Ovary (tissue), 3 donors: ENCODE measurements around the gene FBXL7.

ENCODE experiments used
- CTCF ChIP-seq, 3 donors: fragments of 450-650 bp in 2 of 3; fragments of 200-600 bp in 1 of 3; IDR thresholded peaks; one replicate each; pipeline versions ENCODE4 v1.5.1 to v1.8.0; 2016 to 2022; ENCODE audit warnings: antibody characterized with exemption in 3 of 3, mild to moderate bottlenecking in 1 of 3
- POLR2A ChIP-seq: fragments of 450-650 bp; IDR thresholded peaks from one replicate; pipeline ENCODE4 v1.6.1; 2017; ENCODE audit warnings: antibody characterized with exemption, mild to moderate bottlenecking, moderate library complexity
- donor health status: DM: no; HTN: no; CAD: no.

- no peak for TF ChIP-seq CTCF (IDR thresholded peaks at IDR 0.05)
- TF ChIP-seq POLR2A: no peak
Measured at GRCh38 chr5:15783734-15784133, 283.8 kb downstream of the FBXL7 start.
